Uterus (tissue), 2 donors: ENCODE results near the gene HNRNPA1.

Experiments
- POLR2A ChIP-seq, 2 donors: fragments of 450-650 bp; IDR thresholded peaks; one replicate each; pipeline ENCODE4 v1.6.1; 2016; ENCODE audit warnings: antibody characterized with exemption in 2 of 2, mild to moderate bottlenecking in 1 of 2, moderate library complexity in 1 of 2
- TF ChIP-seq, protein P1 (sequence below), 4 experiments: fragments of 200-600 bp in 2 of 4; fragments of 450-650 bp in 2 of 4; sonication (generic) in 2 of 4; IDR thresholded peaks; one replicate each; pipeline ENCODE4 v1.5.1; 2016 to 2019; ENCODE audit warnings: antibody characterized with exemption in 4 of 4, mild to moderate bottlenecking in 2 of 4, moderate library complexity in 1 of 4

DNA sequence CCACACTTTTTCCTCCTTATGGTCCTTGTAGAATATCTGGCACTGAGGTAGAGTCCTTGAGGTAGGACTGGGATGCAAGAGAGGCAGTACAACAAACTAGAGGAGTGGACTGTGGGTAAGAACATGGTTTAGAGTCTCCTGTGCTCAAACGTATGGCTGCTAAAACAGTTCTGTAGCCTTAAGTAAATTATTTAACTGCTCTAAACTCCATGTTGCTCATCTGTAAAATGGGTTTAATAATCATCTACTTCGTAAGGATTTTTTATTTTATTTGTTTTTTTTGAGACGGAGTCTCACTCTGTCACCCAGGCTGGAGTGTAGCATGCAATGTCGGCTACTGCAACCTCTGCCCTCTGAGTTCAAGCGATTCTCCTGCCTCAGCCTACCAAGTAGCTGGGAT is 40.8 kb downstream of the HNRNPA1 start:
- TF ChIP-seq, protein P1, sequence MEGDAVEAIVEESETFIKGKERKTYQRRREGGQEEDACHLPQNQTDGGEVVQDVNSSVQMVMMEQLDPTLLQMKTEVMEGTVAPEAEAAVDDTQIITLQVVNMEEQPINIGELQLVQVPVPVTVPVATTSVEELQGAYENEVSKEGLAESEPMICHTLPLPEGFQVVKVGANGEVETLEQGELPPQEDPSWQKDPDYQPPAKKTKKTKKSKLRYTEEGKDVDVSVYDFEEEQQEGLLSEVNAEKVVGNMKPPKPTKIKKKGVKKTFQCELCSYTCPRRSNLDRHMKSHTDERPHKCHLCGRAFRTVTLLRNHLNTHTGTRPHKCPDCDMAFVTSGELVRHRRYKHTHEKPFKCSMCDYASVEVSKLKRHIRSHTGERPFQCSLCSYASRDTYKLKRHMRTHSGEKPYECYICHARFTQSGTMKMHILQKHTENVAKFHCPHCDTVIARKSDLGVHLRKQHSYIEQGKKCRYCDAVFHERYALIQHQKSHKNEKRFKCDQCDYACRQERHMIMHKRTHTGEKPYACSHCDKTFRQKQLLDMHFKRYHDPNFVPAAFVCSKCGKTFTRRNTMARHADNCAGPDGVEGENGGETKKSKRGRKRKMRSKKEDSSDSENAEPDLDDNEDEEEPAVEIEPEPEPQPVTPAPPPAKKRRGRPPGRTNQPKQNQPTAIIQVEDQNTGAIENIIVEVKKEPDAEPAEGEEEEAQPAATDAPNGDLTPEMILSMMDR (IDR thresholded peaks at IDR 0.05) = no peak
- no peak for TF ChIP-seq POLR2A (IDR thresholded peaks at IDR 0.05)
